ENCODE measurements around the gene GTPBP4.

DNA sequence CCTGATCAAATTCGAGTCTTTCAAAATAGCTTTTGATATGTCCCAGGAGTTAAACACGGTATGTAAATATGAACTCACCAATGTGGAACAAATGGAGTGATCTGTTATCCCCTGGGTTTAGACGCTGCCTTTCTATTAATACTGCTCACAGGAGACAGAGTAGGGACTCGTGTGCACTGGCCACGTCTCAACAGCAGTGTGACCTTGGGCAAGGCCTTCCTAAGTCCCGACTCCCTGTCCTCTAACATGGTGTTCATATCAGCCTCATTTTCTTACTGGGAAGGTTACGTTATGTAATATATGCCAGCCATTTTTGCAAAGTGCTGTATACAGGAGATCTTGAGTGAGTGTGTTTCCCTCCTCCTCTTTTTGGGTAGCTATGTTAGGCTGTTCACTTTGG is 69.8 kb downstream of the GTPBP4 start:
- TF ChIP-seq ZSCAN20 (CRISPR knock-in tag; IDR thresholded peaks at IDR 0.05; ENCODE audit: borderline replicate concordance), result no peak
- no peak for TF ChIP-seq SMC3 (IDR thresholded peaks at IDR 0.05; ENCODE audit: low read length)
- no peak for TF ChIP-seq JUN (CRISPR knock-in tag; IDR thresholded peaks at IDR 0.05)
- no peak for TF ChIP-seq IKZF1 (IDR thresholded peaks at IDR 0.05)
- TF ChIP-seq EZH2 (conservative IDR thresholded peaks at IDR 0.05; ENCODE audit: low read depth, low read length), result no peak
- no peak for TF ChIP-seq MYC (CRISPR knock-in tag; IDR thresholded peaks at IDR 0.05; ENCODE audit: borderline replicate concordance)

Measured in HepG2 (cell line).